NCI-H2196 (cell line): ENCODE results near the gene WDR59.

Experiments
- DNase-seq: peaks from one replicate; lab custom pipeline; 2025; ENCODE audit not compliant: unreplicated experiment; lab: John Stamatoyannopoulos, UW

WDR59 gene

DNA sequence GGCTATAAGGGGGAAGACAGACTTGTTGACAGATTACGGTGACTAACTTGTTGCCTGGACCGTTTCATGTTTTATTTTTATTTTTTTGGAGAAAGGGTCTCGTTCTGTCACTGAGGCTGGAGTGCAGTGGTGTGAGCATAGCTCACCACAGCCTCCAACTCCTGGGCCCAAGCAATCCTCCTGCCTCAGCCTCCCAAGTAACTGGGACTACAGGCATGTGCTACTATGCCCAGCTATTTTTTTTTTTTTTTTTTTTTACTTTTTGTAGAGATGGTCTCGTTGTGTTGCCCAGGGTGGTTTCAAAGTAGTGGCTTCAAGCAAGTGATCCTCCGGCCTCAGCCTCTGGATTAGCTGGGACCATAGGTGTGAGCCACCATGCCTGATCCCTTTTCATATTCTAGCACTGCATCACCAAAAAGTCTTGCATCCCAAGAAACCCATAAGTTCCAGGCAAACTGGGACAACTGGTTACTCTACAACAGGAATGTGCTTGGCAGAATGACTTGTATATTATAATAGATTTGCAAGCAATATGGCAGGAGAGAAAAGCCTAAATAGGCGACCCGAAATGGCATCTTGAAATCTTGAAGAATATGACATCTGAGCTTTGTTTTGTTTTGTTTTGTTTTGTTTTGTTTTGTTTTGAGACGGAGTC lies 2.2 kb upstream of the WDR59 start:
- no peak for DNase-seq

DNA sequence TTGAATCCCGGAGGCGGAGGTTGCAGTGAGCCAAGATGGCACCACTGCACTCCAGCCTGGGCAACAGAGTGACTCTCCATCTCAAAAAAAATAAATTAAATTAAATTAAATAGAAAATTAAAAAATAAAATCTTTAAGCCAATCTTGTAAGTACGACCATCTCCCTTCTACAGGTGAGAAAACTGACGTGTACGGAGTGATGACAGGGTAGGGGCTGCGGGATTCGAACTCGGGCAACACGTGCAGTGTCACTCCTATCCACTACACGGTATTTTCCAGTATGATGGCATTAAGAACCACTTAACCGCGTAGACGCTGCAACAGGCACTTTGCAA lies 762 bp downstream of the WDR59 start:
- no peak for DNase-seq

DNA sequence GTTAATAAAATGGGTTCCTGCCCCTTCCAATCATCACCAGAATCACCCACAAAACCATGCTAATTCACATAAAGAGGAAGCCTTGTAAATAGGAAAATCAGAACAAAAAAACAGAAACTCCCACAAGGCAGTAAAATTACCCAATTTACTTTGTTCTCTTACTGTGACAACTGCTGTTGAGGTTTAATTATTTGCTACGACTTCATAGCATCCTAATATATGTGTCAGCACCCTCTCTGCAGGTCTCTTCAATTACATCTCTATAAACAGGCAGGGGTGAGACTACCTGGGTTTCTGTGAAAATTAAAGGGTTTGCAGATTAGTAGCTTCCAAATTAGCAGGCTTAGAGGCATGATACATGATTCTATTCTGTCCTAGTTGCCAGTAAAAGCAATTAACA lies 2.7 kb downstream of the WDR59 start:
- no peak for DNase-seq

DNA sequence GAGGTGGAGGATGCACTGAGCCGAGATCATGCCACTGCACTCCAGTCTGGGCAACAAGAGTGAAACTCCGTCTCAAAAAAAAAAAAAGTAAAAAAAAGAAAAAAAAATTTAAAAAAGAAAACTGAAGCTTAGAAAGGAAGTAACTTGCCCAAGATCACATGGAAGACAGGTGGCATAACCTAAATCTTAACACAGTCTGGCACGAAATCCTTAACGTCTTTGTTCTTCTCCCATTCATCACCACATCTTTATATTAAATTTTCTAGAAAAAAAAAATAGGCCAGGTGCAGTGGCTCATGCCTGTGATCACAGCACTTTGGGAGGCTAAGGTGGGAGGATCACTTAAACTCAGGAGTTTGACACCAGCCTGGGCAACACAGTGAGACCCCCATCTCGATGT lies 9.3 kb downstream of the WDR59 start:
- DNase-seq: no peak

DNA sequence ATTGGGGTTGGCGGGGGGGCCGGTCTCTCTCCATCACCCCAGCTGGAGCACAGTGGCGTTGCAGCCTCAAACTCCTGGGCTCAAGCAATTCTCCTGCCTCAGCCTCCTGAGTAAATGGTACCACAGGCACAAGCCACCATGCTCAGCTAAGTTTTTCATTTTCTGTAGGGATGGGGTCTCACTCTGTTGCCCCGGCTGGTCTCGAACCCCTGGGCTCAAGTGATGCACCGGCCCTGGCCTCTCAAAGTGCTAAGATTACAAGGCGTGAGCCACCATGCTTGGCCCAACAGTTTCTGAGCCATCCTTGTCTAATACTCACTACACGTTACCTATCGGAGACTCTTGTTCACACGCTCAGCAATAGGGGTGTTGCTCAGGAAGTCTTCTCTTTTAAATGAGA lies 11.6 kb downstream of the WDR59 start:
- no peak for DNase-seq

DNA sequence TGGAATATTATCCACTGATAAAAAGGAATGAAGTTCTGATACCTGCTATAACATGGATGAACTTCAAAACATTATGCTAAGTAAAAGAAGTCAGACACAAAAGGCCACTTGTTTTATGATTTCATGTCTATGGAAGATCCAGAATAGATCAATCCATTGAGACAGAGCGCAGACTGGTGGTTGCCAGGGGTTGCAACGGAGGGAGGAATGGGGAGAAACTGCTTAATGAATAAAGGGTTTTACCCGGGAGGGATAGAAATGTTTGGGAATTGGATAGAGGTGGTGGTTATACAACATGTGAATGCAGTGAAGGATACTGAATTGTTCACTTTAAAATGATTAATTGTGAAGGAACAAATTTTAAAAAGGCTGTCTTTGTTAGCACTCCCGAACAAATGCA lies 30.2 kb downstream of the WDR59 start:
- no peak for DNase-seq

DNA sequence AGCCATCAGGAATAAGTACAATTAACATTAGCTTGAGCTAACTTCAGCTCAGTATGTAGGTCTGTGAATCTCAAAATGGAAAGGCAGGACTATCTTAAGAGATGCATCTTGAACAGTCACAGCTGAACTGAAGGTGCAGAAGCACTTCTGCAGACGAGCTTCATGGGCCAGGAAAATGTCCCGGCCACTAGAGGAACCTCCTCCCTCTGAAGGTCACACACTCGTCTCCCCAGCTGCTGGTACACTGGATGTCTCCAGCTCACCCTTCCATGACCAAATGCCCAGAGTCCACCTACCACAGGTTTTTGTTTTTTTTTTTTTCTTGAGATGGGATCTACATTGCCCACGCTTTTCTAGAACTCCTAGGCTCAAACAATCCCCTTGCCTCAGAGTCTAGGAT lies 33.2 kb downstream of the WDR59 start:
- DNase-seq: no peak

DNA sequence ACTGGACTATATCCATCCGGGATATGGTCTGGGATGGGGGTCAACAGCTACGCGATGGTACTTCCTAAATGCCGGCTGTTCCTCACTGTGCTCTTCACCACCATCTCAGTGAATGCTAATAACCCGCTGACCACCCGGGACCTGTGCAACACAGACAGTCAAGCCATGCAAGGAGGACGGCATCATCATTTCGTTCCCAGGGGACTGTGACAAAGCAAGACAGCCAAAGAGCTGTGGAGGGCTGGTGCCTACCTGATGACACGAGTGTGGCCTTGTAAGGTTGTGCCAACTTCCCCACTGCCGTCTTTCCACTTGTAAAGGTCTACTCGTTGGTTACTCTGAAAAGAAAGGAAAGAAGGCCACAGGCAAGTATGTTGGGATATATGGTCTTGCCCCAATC lies 33.7 kb downstream of the WDR59 start:
- DNase-seq: no peak

DNA sequence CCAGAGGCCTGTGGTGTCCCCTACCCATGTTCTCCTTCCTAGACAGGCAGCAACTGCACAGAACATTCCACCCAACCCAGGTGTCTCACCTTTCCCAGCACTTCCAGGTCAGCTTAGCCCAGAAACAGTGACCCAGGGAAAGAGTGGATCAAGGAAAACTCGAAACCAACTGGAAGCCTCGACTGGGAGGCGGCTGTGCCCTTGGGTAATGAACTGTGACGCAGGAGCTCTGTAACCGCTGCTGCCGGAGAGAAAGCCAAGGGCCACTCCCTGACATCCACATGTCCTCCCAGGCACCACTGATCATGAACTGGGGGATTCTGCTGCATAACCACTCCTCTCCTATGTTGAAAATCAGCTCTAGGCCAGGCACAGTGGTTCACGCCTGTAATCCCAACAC lies 34.4 kb downstream of the WDR59 start:
- DNase-seq: no peak

DNA sequence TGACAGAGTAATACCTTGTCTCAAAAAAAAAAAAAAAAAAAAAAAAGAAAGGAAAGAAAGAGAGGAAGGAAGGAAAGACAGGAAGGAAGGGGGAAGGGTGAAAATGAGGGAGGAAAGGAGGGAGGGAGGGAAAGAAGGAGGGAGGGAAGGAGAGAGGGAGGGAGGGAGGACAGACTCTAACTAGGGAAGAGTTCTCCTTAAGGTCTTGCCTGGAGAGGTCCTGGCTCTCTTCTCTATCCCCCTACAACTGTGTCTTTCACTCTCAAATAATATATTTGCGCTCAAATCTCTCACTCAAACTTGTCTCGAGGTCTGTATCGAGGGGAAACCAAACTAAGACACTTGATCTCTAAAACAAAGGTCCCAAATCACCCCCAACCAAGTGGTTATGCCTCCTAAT lies 35.6 kb downstream of the WDR59 start:
- no peak for DNase-seq

DNA sequence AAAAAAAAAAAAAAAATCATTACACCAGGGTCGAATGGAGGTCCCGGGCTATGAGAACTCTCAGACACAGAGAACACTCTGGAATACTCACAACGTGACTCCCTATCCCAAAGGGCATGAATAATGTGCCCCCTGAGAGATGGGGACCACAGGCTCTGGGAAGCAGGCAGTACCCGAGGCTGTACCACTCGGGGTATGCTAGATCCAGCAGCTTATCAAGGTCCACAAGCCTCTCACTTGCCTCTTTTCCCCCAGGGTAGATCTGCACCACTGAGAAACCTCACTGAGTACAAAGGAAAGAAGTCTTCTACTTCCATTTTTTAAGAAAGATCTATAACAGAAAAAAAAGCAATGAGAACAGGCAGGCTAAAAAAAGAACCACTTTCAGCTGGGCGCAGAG lies 40.5 kb downstream of the WDR59 start:
- no peak for DNase-seq

DNA sequence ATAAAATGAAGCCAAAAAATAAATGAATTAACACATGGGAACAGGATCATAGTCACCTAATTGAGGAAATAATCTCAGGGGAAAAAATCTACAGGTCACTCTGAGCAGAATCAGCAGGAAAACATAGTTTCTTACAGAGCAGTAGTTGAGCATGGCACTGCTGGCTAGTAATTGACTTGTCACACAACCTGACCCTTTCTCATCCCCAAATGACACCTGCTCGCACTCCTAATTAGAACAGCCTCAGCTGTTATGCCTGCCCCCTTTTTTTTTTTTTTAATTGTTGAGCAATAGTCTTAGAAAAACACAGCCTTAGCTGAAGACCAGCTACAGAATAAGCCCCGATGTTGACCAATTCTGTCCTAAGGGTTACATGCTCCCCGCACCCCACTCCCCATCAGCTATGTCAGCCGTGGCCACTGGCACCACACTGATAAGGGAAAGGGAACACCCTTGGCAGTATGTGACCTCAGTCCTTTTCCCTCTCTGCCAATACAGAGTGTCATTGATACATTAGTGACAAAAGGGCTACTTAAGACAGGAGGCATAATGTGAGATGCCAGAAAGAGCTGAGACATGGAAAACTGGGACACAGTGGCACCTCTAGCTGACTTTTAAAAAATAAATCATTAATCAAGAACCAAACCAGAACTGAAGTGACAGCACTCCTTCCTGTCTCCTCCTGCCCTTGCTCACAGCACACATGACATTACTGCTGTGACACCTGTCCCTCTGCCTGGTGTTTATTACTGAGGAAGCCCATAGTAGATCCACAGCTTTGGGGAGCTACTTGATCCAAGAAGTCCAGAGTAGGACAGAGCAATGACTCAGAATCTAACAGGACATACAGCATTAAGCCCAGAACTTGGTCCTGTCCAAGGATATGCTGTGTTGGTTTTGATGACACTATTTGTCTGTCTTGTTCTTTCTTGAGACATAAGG lies 41.7 kb downstream of the WDR59 start:
- DNase-seq: no peak

DNA sequence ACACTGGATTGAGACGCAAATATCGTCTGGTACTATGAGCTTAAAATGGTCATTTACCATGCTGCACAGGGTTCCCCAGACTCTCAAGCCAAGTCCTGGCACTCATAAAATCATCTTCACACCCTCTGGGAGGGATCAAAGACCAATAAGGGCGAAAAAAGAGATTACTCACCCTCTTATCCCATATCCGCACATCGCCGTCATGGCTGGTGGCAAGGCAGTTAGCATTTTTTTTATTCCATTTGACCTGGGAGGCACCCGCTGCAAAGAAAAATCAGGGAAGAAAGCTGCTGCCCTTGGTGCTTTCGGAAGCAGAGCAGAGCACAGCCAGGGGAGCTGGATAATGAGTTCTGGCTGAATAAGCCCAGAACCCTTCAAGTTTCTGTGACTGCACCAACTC lies 42.4 kb downstream of the WDR59 start:
- no peak for DNase-seq

DNA sequence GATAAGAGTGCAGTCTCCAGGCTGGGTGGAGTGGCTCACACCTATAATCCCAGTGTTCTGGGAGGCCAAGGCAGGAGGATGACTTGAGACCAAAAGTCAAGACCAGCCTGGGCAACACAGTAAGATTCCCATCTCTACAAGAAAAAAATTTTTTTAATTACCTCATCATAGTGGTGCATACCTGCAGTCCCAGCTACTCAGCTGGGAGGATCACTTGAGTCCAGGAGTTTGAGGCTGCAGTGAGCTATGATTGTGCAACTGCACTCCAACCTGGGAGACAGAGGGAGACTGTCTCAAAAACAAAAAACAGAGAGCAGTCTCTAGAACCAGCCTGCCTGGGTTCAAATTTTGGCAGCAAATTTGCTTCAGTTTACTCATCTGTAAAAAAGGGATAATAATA lies 45.2 kb downstream of the WDR59 start:
- no peak for DNase-seq

DNA sequence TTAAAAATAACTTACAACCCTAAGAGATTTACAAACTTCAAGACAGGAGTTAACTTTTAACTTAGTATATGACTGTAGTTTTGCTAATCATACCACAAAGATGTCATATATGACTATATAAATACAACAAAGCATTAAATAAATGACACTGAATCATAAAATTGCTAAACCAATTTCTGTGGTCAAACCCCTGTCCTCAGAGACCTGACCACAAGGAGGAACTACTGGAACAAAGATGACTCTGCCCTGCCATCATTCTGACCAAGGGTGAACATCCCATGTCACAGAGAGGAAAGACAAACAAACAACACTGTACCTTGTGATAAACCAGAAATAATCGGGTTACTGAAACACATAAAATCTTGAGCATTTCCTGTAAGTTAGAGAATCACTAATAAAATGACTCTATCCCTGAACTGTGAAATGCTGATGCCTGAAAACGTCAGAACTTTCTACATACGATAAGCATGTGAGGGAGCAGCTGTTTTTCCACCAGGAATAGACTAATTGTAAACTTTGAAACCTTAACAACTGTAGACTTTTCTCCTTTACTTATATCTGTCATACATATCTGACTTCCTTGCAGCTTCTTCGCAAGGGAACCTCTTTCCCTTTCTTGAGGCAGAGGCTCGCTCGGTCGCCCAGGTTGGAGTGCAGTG lies 47.9 kb downstream of the WDR59 start:
- DNase-seq: no peak

DNA sequence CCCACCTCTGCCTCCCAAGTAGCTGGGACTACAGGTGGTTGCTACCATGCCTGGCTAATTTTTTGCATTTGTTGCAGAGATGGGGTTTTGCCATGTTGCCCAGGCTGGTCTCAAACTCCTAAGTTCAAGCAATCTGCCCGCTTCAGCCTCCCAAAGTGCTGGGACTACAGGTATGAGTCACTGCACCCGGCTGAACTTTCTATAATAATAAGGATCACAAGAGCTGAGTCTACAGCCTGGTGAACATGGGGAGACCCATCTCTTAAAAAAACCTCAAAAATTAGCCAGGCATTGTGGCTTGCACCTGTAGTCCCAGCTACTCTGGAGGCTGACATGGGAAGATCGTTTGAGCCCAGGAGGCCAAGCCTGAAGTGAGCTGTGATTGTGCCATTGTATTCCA lies 53.5 kb downstream of the WDR59 start:
- DNase-seq: no peak

DNA sequence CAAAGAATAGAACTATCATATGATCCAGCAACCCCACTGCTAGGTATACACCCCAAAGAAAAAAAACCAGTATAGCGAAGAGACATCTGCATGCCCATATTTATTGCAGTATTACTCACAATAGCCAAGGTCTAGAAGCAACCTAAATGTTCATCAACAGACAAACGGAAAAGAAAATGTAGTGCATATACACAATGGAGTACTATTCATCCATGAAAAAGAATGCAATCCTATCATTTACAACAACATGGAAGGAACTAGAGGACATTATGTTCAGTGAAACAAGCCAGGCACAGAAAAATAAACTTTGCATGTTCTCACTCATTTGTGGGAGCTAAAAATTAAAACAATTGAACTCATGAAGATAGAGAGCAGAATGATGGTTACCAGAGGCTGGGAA lies 55.3 kb downstream of the WDR59 start:
- DNase-seq: no peak

DNA sequence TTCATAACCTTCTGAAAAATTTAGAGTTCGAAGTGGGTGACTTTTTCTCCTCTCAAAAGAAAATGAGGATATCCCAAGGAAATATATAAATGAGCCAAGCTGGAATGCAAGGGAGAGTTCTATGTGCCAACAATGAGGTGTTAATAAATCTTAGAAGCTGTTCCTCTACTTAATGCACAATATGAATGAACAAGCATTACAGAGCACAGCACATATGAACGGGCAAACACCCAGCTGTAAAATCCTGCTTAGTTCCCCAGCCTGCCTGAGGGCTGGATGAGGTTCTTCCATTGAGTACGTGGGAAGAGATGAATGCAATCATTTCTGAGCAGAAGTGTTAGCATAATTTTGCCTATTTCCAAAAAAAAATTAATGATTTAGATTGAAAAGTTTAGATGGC lies 58.1 kb downstream of the WDR59 start:
- DNase-seq: no peak

DNA sequence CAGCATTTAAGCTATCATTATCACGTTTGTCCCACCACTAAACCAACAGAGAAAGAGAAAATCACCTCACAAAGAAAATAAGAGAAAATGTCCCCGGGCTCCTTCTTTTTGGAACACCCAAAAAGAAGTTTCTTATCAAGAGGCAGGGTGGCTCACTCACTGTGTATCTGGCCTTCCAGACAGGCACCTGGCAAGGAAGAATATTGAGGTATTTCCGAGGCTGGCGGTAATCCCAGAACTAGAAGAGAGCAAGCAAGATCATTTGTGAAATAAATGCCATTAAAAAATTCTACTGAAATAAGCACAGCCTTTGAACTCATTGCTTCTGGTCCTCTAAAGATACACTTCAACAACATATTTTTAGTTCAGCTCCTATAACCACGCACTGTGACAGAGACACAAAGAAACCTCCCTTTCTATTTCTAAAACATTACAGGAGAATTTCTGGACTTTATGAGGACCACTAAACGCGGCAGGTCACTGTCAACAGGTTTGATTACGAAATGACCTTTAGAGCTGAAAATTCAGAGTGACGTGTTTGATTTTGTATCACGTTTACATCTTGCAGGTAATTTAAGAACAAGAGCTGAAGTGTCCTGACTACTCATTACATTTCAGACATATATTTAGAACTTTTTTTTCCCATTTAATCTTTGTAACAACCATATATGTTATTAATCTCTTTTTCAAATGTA lies 61.0 kb downstream of the WDR59 start:
- DNase-seq: no peak

DNA sequence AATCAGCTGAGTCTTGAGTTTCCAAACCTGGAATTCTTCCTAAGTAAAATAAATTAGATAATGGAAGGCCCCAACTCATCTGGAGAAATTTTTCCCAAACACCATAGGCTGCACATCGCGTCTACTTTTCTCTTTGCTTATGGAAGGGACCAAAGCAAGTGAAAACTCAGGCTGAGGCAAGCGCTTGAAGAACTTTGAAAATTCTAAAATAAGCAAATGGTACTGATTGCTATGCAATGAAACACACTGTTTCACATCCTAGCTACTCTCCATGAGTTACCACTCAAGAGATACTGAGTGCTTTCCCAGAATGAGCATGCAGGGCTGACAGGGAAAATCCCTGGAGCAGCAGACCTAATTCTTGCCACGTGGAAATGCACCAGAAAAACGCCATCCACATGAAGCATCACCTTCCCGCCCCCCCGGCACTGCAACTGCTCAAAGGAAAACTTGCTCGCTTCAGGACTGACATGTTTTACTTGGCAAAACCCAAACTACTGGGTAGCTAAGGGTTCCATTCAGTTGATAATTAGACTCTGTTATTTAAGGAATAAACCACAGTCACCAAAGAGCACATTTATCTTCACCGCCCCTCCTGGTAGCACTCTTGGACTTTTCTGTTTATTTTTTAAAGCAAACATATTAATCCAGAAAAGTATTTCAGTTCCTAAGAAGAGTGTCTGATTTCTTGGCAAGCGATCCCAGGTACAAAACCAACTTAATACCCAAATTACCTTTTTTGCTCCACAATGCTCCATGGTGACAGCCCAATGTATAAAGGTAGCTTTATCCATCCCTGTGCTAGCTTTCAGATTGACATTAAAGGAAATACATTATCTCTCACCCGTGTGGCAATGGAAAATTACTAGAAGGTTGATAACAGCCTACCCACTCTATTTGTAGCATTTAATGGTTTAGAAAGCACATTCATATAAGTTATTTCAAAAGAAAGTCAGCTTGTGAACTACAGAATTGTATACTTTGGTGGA lies 62.5 kb downstream of the WDR59 start:
- no peak for DNase-seq
